ENCODE measurements around the gene FMOD. TPM values are rescaled to one million over a fixed set of nuclear protein-coding genes. Genes with fewer than 3 reads are reported as not detected.

The FMOD gene
- total RNA-seq, 4 donors from 2014 or later = 4.3 to 29.9 (median 9.9) TPM

DNA sequence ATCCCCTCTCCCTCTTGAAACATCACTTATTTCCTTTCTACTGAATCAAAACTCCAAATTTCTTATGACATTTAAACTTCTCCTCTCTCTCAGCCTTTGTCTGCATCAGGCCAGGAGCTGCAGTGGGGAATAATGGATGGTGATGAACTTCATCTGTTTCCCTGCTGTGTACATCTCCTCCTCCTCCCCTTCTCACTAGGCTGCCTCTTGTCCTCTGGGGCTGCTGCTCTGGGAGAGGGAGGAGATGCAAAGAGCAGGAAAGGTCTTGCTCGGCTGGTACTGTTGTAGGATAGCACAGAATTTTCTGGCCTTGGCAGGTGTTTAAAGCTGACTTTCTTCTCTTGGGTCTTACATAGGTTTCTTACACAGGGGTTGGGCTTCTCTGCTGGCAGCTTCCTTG is 31.1 kb upstream of the FMOD start:
- intact Hi-C loops (cut with DNase I) = no loop called here
- WGBS, 2 donors = 86 to 100% methylated on average over 1 of the region's 1 CpG
- no peak for TF ChIP-seq CTCF (IDR thresholded peaks at IDR 0.05)
- TF ChIP-seq POLR2A (IDR thresholded peaks at IDR 0.05) = no peak
- Histone ChIP-seq H3K27ac (peak overlapping the region in 1 of 4 donors; percentile 21), H3K27me3 (peaks cover 0 to 3% (median 0%) of the 10 kb centered on the region in 4 donors), H3K9me3 (no peaks in the 10 kb centered on the region), H3K36me3 (no peaks in the 10 kb centered on the region), H3K4me1 (peaks cover 0 to 29% (median 17%) of the 10 kb centered on the region in 3 donors), H3K4me3 (no peak overlapping the region)
- no peak for DNase-seq

- Histone ChIP-seq H3K4me3 (no peak overlapping the region), H3K27me3 (peaks cover 0 to 3% (median 0%) of the 10 kb centered on the region in 4 donors), H3K36me3 (no peaks in the 10 kb centered on the region), H3K9me3 (no peaks in the 10 kb centered on the region), H3K27ac (peak overlapping the region in 1 of 4 donors; percentile 21), H3K4me1 (peaks cover 0 to 29% (median 17%) of the 10 kb centered on the region in 3 donors)
- DNase-seq = no peak
- WGBS, 2 donors = 58 to 63% methylated on average over 2 of the region's 2 CpGs
- intact Hi-C loops (cut with DNase I) = no loop called here
- TF ChIP-seq CTCF (IDR thresholded peaks at IDR 0.05) (no peak), POLR2A (IDR thresholded peaks at IDR 0.05) (no peak)
Observed at GRCh38 chr1:203381151-203381751, 30.3 kb upstream of the FMOD start.

- Histone ChIP-seq H3K27me3 (peaks cover 0 to 3% (median 0%) of the 10 kb centered on the region in 4 donors), H3K36me3 (no peaks in the 10 kb centered on the region), H3K4me1 (peaks cover 0 to 29% (median 17%) of the 10 kb centered on the region in 3 donors), H3K4me3 (no peak overlapping the region), H3K27ac (peak overlapping the region in 1 of 4 donors; percentile 6), H3K9me3 (no peaks in the 10 kb centered on the region)
- intact Hi-C loops (cut with DNase I) = no loop called here
- TF ChIP-seq POLR2A (IDR thresholded peaks at IDR 0.05) = no peak
- no peak for TF ChIP-seq CTCF (IDR thresholded peaks at IDR 0.05)
- WGBS, 2 donors = 30 to 32% methylated on average over 3 to 4 of the region's 4 CpGs
- no peak for DNase-seq
Observed at GRCh38 chr1:203380420-203381150, 29.7 kb upstream of the FMOD start.

DNA sequence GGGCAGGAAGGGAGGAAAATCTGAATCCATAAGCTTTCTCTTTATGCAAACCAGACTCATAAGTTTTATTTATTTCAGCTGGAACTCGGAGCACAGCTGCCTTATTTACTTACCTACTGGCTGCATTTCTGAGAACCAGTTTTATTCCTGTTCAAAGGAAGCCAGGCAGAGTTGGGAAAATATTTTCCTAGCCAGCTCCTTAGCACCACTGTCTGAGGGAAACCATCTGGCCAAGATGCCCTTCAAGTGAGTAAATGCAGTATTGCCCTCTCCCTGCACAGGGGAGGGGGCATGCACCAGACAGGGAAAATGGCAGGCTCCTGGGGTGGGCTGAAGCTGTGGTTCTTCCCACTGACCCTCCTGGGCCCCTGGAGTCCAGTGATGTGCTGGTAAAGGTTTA is 28.9 kb upstream of the FMOD start:
- no peak for DNase-seq
- 33 to 65% methylated on average over 1 of the region's 1 CpG for whole genome bisulfite sequencing, 2 donors

More for the DNA sequence above, 28.9 kb upstream of the FMOD start:
- no peaks in the 10 kb centered on the region for H3K36me3 ChIP-seq
- peaks cover 0 to 29% (median 17%) of the 10 kb centered on the region in 3 donors for H3K4me1 ChIP-seq
- H3K27ac ChIP-seq = peak overlapping the region in 1 of 4 donors; percentile 47
- intact Hi-C loops (cut with DNase I) = no loop called here
- H3K27me3 ChIP-seq = peaks cover 0 to 3% (median 0%) of the 10 kb centered on the region in 4 donors
- H3K4me3 ChIP-seq = no peak overlapping the region
- TF ChIP-seq POLR2A (IDR thresholded peaks at IDR 0.05) = no peak
- TF ChIP-seq CTCF (IDR thresholded peaks at IDR 0.05) = no peak
- no peaks in the 10 kb centered on the region for H3K9me3 ChIP-seq
